UCSD-AML1 (cell line): ENCODE measurements around the gene TXLNG.
A peak's percentile ranks its signal among the peaks of the same experiment; 100 is the strongest.
"Not testable (repeated sequence)": the region's sequence is repeated elsewhere in the genome, so short reads cannot be mapped to it uniquely, and the experiment has no call there.

Source experiments
- DNase-seq: peaks from one replicate; lab custom pipeline; 2025; ENCODE audit not compliant: unreplicated experiment; lab: John Stamatoyannopoulos, UW

TXLNG gene

DNA sequence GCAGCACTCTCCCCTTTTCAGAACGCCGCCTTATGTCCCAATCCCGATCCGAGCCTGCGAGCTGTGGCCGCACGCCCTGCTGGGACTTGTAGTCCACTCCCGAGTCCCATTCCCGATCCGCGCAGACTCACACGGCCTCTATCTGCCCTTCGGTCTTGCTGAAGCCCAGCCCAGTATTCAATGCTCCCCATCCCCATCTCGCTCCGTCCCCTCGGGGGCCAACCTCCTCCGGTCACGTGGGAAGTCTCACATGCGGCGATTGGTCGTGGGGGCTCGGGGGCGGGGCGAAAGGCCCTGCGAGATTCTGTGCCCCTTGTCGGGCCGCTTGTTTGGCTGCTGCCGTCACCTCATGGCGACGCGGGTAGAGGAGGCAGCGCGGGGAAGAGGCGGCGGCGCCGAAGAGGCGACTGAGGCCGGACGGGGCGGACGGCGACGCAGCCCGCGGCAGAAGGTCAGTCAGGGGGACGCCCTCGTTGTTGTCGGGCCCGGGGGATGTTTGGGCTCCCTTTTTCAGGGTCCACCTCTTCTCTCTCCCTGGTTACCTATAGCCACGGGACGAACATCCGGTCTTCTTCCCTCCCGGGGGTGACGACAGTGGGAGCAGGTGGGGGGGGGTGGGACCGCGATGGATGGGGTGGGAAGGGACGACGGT lies at the start of gene TXLNG:
Gene TXLNG (plus strand): TSS at position 328 of the 652 bp plus-strand sequence. CDS start 22 bp downstream, at position 350.
- peak; percentile 95 for DNase-seq

GRCh38 chrX:16737024-16737423 lies 49.2 kb upstream of the TXLNG start:
- no peak for DNase-seq

DNA sequence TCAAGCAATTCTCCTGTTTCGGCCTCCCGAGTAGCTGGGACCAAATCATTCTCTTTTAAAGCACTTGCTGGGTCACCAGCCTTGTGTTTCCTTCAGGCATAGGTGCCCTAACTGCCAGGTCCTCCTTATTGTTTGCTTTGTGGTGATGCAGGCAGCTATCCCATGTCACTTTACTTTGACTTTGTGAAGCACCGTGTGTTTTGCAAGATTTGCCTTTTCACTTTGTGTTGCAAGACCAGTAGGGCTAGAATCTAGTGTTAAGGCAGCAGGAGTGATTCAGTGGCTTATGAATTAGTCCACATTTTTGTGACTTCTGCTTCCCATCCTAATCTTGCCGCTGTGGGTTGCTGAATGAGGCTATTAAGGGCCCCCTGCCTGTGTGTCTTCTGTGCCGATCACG lies 46.7 kb upstream of the TXLNG start:
- DNase-seq: no peak

- DNase-seq: no peak
Measured at GRCh38 chrX:16743604-16744325, 42.5 kb upstream of the TXLNG start.

GRCh38 chrX:16745102-16745501 lies 41.2 kb upstream of the TXLNG start:
- no peak for DNase-seq

- no peak for DNase-seq
Measured at GRCh38 chrX:16745659-16746058, 40.6 kb upstream of the TXLNG start.

DNA sequence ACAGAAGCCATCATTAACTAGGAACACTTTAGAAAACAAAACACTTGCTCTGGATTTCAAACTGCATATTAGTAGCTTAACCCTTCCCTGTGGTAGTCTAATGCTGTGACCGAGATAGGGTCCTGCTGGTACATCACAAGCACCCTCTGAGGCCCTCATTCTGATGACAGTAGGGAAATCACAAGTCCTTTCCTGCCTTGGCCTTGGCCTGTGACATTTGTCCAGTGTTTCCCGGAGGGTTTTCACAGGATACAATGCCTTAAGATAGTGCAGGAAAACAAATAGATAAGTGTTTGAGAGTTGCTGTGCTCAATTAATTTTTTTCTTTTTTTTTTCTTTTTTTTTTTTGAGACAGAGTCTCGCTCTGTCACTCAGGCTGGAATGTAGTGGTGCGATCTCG lies 37.8 kb upstream of the TXLNG start:
- no peak for DNase-seq

GRCh38 chrX:16750136-16750535 lies 36.1 kb upstream of the TXLNG start:
- no peak for DNase-seq

DNA sequence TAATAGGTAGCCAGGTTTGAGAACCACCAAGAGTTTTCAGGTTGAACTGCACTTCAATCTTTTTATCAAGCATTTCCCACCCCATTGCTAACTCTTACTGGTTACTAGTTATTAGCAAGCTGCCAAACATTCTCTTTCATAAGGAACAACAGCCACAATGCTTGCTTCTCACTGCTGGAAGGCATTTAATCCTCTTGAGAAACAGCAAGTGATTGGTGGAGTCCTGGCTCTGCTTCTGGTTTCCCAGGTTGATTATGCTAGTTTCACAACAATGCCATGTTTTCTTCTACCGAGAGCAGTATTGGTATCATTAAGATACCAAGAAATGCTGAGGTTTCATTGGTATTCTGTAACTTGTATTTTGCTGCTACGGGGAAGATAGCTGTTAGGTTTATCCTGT lies 32.2 kb upstream of the TXLNG start:
- no peak for DNase-seq

DNA sequence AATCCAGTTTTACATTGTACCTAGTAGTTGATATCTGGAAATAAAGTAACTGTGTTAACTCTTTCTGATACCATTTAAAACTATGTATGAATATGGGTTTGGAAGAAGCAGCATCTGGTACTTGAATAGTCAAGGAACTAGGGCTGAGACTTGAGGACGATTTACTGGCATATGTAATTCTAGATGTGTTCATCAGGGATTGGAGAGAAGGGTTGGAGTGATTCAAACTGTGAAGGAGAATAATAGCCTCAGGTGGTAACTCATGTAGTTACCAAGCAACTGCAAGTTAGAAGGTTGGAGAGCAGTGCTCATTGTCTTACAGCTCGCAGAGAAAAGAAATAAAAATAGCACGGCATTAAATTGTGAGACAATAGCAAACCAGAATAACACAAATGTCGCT lies 29.5 kb upstream of the TXLNG start:
- no peak for DNase-seq

DNA sequence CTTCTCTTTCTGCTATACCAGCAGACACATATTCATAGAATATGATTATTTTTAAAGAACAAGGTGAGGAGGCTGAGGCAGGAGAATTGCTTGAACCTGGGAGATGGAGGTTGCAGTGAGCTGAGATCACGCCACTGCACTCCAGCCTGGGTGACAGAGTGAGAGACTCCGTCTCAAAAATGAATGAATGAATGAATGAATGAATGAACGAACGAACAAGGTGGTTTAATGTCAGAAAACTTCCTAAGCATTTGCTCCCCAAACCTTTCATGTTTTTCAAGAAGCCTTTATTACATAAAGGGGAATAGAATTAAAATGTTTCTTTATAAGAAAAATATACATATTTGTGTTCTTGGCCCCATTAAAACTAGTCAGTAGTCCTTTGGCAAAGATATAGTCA lies 24.8 kb upstream of the TXLNG start:
- DNase-seq: not testable (repeated sequence)

GRCh38 chrX:16762579-16762978 lies 23.7 kb upstream of the TXLNG start:
- DNase-seq: no peak

DNA sequence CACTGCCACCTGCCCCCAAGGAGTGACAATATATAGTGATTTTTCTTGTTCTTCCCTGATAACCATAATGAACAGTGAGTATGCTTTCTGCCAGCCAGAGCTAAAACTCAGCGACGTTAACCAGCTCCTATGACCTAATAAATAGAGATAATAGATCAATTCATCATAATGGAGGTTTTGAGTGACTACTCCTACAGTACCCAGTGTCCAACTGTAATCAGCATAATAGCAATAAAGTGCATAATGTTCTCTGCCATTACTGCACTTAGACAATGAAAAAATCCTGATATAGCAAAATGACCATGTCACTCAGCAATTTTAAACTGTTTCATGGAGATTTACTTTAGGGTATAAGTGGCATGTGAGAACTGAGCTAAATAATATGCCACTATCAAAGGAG lies 20.7 kb upstream of the TXLNG start:
- no peak for DNase-seq

DNA sequence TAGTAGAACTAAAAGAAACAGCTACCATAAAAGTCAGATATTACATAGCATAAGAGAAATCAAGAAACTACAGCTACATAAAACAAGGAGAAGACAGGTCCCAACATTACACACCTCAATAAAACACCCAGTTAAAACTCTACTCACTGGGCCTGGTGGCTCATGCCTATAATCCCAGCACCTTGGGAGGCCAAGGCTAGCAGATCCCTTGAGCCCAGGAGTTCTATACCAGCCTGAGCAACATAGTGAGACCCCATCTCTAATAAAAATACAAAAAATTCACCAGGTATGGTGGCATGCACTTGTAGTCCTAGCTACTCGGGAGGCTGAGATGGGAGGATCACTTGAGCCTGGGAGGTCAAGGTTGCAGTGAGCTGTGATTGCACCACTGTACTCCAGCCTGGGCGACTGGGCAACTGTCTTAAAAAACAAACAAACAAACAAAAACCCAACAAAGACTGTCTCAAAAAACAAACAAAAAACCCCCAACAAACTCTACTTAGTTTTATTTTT lies 15.2 kb upstream of the TXLNG start:
- DNase-seq: no peak

DNA sequence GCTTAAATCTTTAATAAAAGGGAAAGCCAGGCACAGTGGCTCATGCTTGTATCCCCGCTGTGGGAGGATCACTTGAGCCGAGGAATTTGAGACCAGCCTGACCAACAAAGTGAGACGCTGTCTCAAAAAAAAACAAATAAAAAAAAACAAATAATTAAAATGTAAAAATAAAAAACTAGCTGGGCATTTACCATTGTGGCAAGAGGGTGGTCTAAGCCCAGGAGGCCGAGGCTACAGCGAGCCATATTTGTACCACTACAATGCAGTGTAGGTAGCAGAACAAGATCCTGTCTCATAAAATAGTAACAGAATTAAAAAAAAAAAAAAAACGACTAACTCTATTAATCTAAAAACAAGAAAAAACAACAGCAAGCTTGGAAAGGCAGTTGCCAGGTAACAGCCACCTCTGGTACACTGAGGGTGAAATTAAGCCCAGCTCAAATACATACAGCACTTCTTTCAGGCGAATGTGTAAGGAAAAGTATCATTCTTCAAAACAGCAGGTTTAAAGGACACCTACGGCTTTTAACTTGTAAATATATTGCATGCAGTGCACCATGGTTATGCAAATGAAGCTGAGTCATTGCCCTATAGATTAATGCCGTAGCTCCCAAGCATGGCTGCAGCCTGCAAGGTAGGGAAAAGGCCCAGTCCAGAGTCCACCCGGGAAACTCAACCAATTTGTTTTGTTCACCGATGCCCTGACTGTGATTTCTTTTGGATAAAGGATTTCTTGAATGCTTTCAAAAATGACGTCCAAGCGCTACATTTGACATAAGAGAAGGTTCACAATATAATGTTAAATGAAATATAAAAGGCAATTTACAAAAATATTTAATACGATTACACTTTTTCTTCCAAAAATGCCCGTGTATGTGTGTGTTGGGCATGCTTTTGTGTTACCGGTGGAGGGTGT lies 14.5 kb upstream of the TXLNG start:
- DNase-seq: no peak

- no peak for DNase-seq
Measured at GRCh38 chrX:16772460-16772859, 13.8 kb upstream of the TXLNG start.

DNA sequence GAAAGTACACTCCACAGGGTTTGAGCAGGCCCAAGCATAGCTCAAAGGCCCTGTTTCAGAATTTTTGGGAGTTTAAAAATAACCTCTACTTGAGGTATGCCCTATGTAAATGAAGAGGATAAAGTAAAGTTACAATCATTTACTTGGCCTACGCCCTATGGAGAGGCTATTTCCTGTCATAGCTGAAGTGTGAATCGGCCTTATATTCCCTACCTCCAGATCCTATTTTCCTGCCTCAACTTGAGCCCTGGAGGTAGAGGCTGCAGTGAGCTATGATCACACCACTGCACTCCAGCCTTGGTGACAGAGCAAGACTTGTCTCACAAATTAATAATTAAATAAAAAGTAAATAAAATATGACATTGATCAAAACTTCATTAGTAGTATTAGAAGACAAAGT lies 11.5 kb upstream of the TXLNG start:
- DNase-seq: no peak

- no peak for DNase-seq
Measured at GRCh38 chrX:16778545-16778944, 7.7 kb upstream of the TXLNG start.

GRCh38 chrX:16778993-16779392 lies 7.3 kb upstream of the TXLNG start:
- no peak for DNase-seq

DNA sequence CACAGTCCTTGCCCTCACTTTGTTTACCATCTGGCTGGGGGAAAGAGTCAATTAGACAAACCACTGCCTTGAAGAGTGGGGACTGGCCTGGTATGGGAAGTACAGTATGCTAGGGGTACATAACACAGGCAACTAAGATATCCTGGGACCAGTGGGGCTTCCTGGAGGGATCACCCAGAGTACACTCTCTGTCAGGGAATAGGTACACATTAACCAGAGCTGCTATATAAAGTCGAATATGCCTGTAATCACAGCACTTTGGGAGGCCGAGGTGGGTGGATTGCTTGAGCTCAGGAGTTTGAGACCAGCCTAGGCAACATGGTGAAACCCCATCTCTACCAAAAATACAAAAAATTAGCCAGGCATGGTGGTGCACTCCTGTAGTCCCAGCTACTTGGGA lies 6.5 kb upstream of the TXLNG start:
- not testable (repeated sequence) for DNase-seq

DNA sequence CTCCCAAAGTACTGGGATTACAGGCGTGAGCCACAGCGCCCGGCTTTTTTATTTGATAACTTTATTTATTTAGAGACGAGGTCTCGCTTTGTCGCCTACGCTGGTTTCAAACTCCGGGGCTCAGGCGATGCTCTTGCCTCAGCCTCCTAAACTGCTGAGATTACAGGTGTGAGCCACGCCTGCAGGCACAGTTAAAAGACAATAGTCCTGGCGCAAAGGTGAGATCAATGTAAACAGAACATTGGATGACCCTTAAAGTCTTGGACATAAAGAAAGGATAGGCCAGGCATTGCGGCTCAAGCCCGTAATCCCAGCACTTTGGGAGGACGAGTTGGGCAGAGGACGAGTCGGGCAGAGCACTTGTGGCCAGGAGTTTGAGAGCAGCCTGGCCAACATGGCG lies 2.8 kb upstream of the TXLNG start:
- DNase-seq: no peak

- DNase-seq: not testable (repeated sequence)
Measured at GRCh38 chrX:16784440-16784839, 1.8 kb upstream of the TXLNG start.
